NCI-H2196 treated with DMSO at 0.1 percent for 48 hours (cell line): ENCODE data around the gene SYT2.
"Not testable (repeated sequence)": the region's sequence is repeated elsewhere in the genome, so short reads cannot be mapped to it uniquely, and the experiment has no call there.

ENCODE experiments used
- DNase-seq: peaks from one replicate; lab custom pipeline; 2025; ENCODE audit not compliant: unreplicated experiment; lab: John Stamatoyannopoulos, UW

SYT2 gene

GRCh38 chr1:202624088-202624780 lies 86.0 kb downstream of the SYT2 start:
- no peak for DNase-seq

- DNase-seq: not testable (repeated sequence)
These were observed 86.8 kb downstream of the SYT2 start for GRCh38 chr1:202623476-202623875.

DNA sequence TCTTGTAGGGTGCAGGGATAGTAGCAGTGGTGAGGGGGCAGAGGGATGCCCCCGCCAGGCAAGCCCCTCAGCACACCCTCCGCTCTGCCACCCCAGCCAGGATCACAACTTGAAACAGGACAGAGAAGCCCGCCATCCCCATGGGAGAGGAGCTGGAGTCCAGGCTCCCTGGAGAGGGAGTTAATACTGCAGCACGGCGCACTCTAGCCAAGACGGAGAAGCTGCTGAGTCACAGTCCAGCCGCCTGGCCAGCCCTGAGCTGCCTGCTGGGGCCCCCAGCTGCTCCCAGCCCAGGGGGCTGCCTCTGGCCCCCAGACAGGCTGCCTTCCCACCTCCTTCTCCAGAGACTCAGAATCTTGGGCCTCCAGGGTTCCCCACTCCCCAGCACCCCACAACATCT lies 87.2 kb downstream of the SYT2 start:
- no peak for DNase-seq

DNA sequence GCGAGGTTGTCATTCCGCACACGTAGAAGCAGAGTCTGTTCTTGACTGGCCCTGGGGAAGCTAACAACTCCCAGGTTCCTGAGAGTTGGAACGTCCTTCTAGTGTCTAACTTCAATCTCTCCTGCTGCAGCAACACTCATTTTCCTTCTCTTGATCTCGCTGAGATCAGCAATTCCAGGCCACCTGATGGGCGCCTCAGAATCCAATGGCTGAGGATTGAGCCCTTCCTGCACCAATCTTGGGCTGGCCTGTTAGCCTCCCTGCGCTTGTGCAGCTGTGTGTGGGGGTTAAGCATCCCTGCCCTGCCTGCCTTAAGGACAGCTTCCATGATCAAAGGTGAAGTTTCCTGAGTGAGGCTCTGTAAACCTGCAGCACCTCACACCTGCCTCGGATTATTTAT lies 87.9 kb downstream of the SYT2 start:
- DNase-seq: no peak

GRCh38 chr1:202621446-202621845 lies 88.8 kb downstream of the SYT2 start:
- no peak for DNase-seq

DNA sequence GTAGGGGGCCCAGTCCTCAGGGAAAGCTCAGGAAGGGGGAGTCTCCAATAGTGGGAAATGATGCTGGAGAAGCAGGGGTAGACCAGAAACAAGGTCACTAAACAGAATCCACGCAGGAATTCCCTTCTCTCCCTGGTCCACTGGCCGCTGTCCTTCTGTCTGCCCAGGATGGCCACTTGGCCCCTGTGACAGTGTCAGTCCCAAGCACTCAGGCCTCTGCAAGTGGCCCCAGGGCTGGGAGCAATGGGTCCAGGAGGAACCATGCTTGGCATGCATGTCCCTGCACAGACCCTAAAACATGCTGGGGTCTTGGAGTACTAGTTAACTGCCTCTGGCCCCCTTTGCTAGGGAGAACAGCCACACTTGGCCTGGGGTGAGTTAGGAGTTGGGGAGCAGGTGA lies 90.2 kb downstream of the SYT2 start:
- not testable (repeated sequence) for DNase-seq

DNA sequence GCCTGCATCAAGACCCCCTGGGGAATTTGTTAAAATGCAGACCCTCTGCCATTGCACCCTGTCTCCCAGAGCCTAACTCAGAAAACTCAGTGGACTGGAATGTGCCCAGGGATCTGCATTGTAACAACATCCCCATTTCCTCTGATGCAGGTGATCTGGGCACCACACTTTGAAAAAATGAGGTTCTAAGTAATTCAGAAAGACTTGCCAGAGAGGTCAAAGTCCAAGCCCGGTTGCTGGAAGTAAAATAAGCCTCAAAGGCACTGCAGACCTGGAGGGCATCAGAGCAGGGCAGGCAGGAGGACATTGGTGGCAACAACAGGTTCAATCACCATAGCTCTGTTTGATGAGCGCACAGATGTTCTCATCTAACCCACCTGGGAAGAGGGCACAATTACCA lies 90.7 kb downstream of the SYT2 start:
- DNase-seq: no peak

- DNase-seq: not testable (repeated sequence)
These were observed 91.2 kb downstream of the SYT2 start for GRCh38 chr1:202619012-202619411.

DNA sequence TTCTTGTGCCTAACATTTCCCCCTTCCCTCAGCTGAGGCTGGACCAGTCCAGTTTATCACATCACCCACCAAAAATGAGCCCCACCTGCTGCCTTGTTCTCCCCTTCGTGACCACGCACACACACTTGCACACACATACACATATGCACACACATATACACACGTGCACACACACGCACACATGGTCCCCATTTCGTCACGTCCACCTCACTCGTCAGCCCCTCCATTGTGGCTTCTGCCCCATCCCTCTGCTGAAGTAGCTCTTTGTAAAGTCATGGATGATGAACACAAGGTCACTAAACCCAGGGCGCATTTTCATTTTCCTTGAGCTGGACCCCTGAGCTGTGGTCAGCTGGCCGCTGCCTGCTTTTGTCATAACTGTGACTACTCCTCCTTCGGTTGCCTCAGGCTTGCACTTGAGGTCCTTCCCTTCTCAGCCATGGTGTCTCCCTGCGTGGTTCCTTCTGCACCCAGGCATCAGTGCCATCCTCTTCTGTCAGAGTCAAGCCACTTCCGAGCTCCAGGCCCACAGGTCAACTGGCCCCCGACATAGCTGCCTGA lies 93.8 kb downstream of the SYT2 start:
- DNase-seq: no peak

- DNase-seq: no peak
These were observed 94.5 kb downstream of the SYT2 start for GRCh38 chr1:202615501-202616354.

- not testable (repeated sequence) for DNase-seq
These were observed 95.1 kb downstream of the SYT2 start for GRCh38 chr1:202615208-202615500.

DNA sequence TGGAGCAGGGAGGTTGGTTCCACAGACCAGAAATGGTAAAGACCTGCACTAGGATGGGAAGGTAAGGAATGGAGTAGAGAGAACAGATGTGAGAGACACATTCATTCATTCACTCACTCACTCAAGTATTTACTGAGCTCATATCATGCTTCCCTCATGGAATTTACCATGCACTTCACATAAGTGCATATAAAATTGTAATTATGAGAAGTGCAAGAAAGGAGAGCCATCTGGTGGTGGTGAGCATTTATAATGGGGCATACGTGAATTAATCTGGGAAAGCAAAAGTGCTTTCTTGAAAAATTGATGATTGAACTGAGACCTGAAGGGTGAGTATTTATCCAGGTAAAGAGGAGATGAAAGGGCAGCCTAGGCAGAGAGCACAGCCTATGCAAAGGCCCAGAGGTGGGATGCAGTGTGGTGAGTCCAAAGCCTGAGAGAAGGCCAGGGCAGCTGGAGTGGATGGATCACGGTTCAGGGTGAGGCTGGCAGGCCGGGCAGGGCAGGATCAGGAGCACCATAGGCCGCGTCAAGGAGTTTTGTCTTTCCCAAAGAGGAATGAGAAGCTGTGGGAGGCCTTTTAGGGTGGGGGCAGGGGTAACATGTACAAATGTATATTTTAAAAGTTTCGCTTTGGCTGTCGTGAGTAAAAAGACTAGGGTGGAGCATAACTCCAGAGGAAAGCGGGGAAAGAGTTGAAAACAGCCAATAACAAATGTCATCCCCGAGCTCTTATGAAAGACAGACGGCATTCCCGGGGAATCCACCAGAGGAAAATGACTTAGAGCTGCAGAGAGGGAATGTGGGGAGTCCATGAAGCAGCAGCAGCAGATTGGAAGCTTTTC lies 95.7 kb downstream of the SYT2 start:
- DNase-seq: not testable (repeated sequence)

DNA sequence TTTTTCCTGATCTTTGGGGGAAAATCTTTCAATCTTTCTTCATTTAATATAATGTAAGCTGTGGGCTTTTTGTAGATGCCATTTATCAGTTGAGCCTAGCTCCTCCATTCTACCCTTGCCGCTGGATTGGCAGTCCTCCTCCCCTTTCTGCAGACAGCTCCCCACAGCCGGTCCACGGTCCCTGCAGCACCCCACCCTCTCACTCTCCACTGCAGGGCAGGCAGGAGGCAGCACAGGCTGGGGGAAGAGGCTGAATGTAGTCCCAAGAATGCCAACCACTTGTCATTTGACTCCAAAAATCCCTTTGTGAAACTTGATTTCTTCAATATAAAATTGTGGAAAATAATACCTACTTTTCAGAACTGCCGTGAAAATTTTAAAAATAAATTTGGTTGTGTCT lies 96.7 kb downstream of the SYT2 start:
- DNase-seq: no peak

DNA sequence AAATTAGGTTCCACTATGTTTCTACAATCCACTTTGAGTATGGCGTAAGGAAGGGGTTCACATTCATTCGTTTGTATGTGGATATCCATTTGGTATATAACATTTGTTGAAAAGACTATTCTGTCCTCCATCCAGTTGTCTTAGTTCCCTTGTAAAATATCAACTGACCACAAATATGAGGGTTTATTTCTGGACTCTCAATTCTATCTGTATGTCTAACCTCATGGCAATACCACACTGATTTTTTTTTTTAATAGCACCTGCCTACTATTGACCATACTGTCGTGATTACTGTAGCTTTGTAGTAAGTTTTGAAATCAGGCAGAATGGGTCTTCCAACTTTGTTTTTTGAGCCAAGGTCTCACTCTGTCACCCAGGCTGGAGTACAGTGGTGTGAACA lies 98.2 kb downstream of the SYT2 start:
- not testable (repeated sequence) for DNase-seq

GRCh38 chr1:202605515-202605914 lies 104.7 kb downstream of the SYT2 start:
- DNase-seq: no peak

- DNase-seq: no peak
These were observed 106.8 kb downstream of the SYT2 start for GRCh38 chr1:202603435-202603834.

DNA sequence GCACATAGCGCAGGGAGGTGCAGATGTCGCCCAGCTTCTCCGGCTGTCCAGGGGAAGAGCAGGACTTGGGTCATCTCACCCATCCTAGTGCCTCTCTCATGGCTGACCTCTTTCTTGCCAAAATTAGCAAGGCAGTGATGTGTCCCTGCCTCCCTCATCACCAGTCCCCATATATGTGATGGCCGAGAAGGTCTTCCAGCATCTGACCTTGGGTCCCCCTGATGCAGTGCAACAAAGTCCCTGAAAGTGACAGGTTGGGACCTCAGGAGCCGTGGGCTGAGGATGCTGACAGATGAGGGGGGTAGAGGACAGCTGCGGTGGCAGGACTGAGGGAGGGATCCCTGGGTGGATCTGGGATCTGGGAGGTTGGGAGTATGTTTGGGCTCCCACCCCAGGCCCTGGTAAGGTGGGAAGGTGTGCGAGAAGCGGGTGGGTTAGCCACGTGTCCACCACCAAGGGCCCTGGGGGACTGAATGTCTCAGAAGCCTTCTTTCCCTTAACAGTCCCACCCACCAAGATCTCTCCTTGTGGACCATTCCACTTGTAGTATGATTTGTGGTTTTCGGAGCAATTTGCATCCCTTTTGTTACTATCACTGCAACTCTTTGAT lies 109.7 kb downstream of the SYT2 start:
- no peak for DNase-seq

DNA sequence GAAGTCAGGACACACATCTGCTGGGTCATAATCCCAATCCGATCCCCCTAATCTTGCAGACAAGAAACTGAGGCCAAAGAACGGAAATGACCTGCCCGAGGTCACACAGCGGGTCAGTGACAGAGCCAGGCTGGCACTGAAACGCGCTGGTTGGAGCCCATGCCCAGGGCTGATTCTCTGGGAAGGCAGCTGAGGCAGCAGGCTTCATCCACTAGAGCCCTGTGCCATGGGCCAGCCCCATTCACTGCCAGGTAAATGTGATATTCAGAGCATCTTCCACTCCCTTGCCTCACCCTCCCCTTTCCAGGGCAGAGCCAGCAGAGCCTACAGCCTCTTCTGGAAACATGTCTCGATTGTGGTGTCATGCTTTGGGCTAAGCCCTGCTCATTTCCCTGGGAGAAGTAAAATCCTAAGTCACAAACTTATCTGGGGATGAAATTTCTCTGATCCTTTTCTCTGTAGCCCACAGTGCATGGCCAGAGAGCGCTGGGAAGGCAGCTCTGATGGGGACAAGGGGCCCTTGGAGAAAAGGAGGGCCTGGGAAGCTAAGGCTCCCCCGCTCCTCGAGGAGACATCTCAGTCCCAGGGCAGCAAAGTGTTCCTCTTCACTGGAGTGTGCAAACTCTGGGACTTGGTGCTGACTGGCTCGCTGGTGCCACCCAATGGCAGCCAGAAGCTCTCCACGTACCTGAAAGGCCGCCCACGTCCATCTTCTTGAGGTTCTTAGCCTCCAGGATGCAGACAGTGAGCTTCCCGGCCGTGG lies 110.4 kb downstream of the SYT2 start:
- peak; percentile 18 for DNase-seq

- no peak for DNase-seq
These were observed 113.0 kb downstream of the SYT2 start for GRCh38 chr1:202597090-202597761.

DNA sequence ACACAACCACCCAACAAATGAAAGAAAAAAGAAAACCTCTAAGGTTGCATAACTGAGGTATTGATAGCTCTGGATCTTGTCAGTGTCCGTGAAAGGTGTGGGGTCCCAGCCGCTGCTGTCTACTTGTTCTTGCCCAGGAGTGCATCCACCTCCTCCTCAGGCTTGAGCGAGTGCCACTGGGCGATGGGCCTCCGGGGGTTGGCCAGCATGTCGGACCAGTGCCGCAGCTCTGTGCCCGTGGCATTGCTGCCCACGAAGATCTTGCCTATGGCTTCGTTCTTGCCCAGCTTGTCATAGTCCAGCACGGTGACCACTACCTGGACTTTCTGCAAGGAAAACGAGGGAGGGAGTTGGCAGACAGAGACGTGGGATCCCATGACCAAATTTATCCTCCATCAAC lies 113.6 kb downstream of the SYT2 start:
- no peak for DNase-seq
